Measurements from ENCODE around the gene COASY.

DNA sequence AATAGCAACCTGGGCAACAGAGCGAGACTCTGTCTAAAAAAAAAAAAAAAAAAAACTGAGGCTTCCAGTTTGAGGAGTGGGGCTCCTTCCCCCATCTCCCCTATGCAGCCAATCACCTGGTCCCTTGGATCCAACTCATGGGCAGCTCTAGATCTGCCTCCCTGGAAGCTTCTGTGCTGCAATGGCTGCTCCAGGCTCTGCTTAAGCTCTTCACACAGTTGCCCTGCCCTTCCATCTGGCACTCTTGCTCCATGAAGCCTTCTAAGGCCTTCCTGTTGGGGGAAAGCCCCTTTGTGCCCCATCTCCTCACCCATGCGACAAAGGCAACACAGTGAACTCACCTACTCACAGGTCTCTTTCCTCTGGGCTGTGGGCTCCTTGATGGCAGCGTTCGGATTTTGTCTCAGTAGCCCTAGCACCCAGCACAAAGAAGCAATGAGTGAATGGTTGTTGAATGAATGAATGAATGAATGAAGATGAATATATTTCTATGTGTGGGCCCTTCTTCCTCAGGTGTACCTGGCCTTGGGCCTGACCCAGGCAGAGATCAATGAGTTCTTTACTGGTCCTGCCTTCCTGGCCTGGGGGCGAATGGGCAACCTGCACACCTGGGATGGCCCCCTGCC lies 24.0 kb upstream of the COASY start:
- TF ChIP-seq GATA2 (IDR thresholded peaks at IDR 0.05; ENCODE audit: low read depth, low read length) (no peak), GATA3 (IDR thresholded peaks at IDR 0.05; ENCODE audit: low read depth, low read length) (no peak)
